ENCODE results near the gene EIF2B4. TPM values are rescaled to one million over a fixed set of nuclear protein-coding genes. Genes with fewer than 3 reads are reported as not detected.
"Not testable (repeated sequence)": the region's sequence is repeated elsewhere in the genome, so short reads cannot be mapped to it uniquely, and the experiment has no call there.

Gene EIF2B4
- total and polyA plus RNA-seq, 2 donors = 30.5 to 56.0 TPM

DNA sequence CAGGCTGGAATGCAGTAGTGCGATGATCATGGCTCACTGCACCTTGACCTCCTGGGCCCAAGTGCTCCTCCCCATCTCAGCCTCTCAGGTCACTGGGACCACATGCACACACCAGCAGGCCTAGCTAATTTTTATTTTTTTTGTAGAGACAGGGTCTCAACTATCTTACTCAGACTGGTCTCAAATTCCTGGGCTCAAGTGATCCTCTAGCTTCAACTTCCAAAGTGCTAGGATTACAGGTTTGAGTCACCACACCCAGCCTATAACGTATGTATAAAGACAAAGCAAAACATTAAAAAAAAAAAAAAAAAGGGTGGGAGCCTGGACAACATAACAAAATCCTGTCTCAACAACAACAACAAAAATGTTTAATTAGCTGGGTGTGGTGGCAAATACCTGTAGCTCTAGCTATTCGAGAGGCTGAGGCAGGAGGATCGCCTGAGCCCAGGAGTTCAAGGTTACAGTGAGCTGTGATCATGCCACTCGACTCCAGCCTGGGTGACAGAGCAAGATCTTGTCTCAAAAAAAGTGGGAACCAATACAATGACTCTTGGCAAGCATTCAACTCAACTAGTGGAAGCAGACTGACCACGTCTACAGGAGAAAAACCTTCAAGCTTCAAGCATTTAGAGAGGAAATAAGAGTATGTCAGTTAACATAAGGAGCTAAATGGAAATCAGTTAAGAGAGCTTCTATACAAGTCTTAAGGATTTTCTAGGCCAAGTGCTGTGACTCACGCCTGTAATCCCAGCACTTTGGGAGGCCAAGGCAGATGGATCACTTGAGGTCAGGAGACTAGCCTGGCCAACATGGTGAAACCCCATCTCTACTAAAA, 16.2 kb downstream of the EIF2B4 start:
- Histone ChIP-seq H3K9me3 (ENCODE audit: control insufficient read depth in 2 of 2, insufficient read depth in 1 of 2, low read length in 1 of 2) (peaks cover 0 to 4% of the 10 kb centered on the region in 2 donors), H3K4me1 (ENCODE audit: control insufficient read depth in 2 of 2, insufficient read depth in 2 of 2, low read length in 2 of 2) (peaks cover 10 to 18% of the 10 kb centered on the region in 2 donors), H3K4me3 (ENCODE audit: low read length in 2 of 2) (no peak overlapping the region), H3K27ac (ENCODE audit: low read depth in 1 of 2, low read length in 1 of 2) (no peak overlapping the region), H3K27me3 (ENCODE audit: control insufficient read depth in 2 of 2, insufficient read depth in 1 of 2, low read length in 1 of 2) (no peaks in the 10 kb centered on the region), H3K36me3 (ENCODE audit: control insufficient read depth in 2 of 2, insufficient read depth in 2 of 2, low read length in 1 of 2) (peaks cover 0 to 10% of the 10 kb centered on the region in 2 donors)
- 92% methylated on average over 7 of the region's 7 CpGs for WGBS
- DNase-seq (ENCODE audit: low read depth in 6 of 9, low spot score in 9 of 9) = no peak

DNA sequence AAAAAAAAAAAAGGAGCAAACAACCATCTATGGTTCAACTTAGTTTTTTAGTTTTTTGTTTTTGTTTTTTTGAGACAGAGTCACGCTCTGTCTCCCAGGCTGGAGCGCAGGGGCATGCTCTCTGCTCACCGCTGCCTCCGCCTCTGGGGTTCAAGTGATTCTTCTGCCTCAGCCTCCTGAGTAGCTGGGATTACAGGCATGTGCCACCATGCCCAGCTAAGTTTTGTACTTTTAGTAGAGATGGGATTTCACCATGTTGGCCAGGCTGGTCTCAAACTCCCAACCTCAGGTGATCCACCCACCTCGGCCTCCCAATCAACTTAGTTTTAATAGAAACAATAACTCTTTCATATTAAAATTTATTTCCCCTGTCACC, 16.8 kb downstream of the EIF2B4 start:
- H3K4me3 ChIP-seq (ENCODE audit: low read length in 2 of 2); H3K9me3 ChIP-seq (ENCODE audit: control insufficient read depth in 2 of 2, insufficient read depth in 1 of 2, low read length in 1 of 2); H3K36me3 ChIP-seq (ENCODE audit: control insufficient read depth in 2 of 2, insufficient read depth in 2 of 2, low read length in 1 of 2); DNase-seq (ENCODE audit: low read depth in 6 of 9, low spot score in 9 of 9); H3K27me3 ChIP-seq (ENCODE audit: control insufficient read depth in 2 of 2, insufficient read depth in 1 of 2, low read length in 1 of 2); H3K27ac ChIP-seq (ENCODE audit: low read depth in 1 of 2, low read length in 1 of 2): not testable (repeated sequence)
- peaks cover 10 to 18% of the 10 kb centered on the region in 2 donors for H3K4me1 ChIP-seq (ENCODE audit: control insufficient read depth in 2 of 2, insufficient read depth in 2 of 2, low read length in 2 of 2)
- WGBS = over 99% methylated on average over 5 of the region's 5 CpGs

DNA sequence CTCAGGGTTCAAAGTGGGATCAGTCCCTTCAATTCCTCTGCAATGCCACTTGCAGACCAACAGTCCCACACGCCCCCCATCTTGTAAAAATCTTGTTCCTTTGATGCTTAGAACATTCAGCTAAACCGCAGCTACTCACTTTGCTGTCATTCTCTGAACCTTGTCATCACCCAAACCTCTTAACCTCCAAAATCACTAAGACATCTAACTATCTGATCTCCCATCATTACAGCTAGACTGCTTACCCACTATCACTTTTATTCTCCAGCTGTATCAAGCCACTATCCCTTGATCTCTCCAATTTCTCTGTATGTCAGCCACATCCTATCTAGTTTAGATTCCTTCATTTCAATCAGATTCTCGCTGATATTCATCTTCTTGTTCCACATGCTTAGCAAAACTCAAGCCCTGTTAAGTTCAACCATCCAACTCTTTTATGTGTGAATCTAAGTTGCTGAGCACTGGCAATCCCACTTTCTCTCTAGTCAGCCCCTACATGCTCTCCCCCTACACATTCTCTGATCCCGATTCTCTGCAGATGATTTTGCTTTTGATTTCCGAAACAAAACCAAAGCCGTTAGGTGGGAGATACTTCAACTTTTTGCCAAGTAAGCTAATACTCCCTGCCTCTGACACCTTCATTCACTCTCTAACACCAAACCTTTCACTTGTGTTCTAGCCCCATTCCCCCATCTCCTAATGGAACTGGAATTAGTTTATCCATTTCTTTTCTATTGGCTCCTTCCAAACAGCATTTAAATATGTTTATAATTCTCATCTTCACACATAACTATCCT, 18.1 kb downstream of the EIF2B4 start:
- Histone ChIP-seq H3K4me3 (ENCODE audit: low read length in 2 of 2) (no peak overlapping the region), H3K9me3 (ENCODE audit: control insufficient read depth in 2 of 2, insufficient read depth in 1 of 2, low read length in 1 of 2) (peaks cover 0 to 4% of the 10 kb centered on the region in 2 donors), H3K36me3 (ENCODE audit: control insufficient read depth in 2 of 2, insufficient read depth in 2 of 2, low read length in 1 of 2) (peaks cover 0 to 13% of the 10 kb centered on the region in 2 donors), H3K27ac (ENCODE audit: low read depth in 1 of 2, low read length in 1 of 2) (no peak overlapping the region), H3K27me3 (ENCODE audit: control insufficient read depth in 2 of 2, insufficient read depth in 1 of 2, low read length in 1 of 2) (no peaks in the 10 kb centered on the region), H3K4me1 (ENCODE audit: control insufficient read depth in 2 of 2, insufficient read depth in 2 of 2, low read length in 2 of 2) (peaks cover 9 to 10% of the 10 kb centered on the region in 2 donors)
- DNase-seq (ENCODE audit: low read depth in 6 of 9, low spot score in 9 of 9) = peak in 1 of 9 donors; percentile 24
- 51% methylated on average over 6 of the region's 6 CpGs for WGBS

DNA sequence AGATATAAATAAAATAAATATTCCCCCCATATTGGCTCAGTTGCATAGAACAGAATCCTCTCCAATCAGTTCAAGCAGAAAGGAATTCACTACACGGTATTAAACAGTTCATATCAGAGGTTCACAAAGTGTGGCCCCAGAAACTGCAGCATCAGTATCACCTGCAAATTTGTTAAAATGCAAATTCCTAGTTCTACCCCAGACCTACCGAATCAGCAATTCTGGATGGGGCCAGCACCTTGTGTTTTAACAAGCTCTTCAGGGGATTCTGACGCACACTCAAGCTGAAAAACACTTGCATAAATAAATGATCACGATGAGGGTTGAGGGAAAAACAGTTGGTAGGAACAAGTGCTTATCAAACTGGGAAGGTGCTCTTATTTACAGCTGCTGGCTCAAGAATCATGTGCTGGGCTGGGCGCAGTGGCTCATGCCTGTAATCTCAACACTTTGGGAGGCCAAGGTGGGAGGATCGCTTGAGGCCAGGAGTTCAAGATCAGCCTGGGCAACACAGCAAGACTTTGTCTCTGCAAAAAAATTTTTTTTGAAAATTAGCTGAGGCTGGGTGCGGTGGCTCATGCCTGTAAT, 19.9 kb downstream of the EIF2B4 start:
- peaks cover 6% of the 10 kb centered on the region in 2 donors for H3K4me1 ChIP-seq (ENCODE audit: control insufficient read depth in 2 of 2, insufficient read depth in 2 of 2, low read length in 2 of 2)
- whole genome bisulfite sequencing = 98% methylated on average over 7 of the region's 7 CpGs
- DNase-seq (ENCODE audit: low read depth in 6 of 9, low spot score in 9 of 9) = no peak

DNA sequence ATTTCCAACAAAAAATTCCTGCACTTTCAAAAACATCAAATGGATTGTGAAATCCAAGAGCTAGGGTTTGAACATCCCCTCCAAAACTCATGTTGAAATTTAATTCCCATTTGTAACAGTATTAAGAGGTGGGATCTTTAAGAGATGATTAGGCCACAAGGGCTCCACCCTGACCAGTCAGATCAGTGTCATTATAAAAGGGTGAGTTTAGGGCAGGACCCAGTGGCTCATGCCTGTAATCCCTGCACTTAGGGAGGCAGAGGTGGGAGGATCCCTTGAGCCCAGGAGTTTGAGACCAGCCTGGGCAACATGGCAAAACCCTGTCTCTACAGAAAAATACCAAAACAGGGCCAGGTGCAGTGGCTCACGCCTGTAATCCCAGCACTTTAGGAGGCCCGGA, 22.5 kb downstream of the EIF2B4 start:
- H3K4me3 ChIP-seq (ENCODE audit: low read length in 2 of 2) = no peak overlapping the region

More for the DNA sequence above, 19.9 kb downstream of the EIF2B4 start:
- Histone ChIP-seq H3K4me3 (ENCODE audit: low read length in 2 of 2) (no peak overlapping the region), H3K27ac (ENCODE audit: low read depth in 1 of 2, low read length in 1 of 2) (no peak overlapping the region), H3K27me3 (ENCODE audit: control insufficient read depth in 2 of 2, insufficient read depth in 1 of 2, low read length in 1 of 2) (no peaks in the 10 kb centered on the region), H3K36me3 (ENCODE audit: control insufficient read depth in 2 of 2, insufficient read depth in 2 of 2, low read length in 1 of 2) (peaks cover 0 to 16% of the 10 kb centered on the region in 2 donors), H3K9me3 (ENCODE audit: control insufficient read depth in 2 of 2, insufficient read depth in 1 of 2, low read length in 1 of 2) (no peaks in the 10 kb centered on the region)

DNA sequence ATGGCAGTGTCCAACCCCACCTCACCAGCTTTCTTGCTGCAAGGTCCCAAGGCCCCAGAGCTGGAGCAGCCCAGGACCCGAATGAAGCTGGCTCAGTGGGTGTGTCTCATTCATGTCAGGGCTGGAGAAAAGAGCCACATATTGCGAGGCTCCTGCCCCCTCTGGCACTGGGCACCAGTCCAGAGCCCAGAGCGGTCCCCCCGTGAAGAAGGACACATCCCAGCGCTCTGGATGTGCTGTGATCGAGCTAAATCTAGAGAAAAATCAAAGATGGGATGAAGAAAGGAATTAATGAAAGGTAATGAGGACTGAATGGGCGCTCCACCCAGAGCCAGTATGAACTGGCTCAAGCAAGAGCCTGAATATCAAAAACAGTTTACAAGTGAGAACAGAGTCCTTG, 34.0 kb downstream of the EIF2B4 start:
- no peak overlapping the region for H3K27ac ChIP-seq (ENCODE audit: low read depth in 1 of 2, low read length in 1 of 2)
- 97% methylated on average over 7 of the region's 7 CpGs for WGBS
- no peaks in the 10 kb centered on the region for H3K27me3 ChIP-seq (ENCODE audit: control insufficient read depth in 2 of 2, insufficient read depth in 1 of 2, low read length in 1 of 2)
- no peaks in the 10 kb centered on the region for H3K4me1 ChIP-seq (ENCODE audit: control insufficient read depth in 2 of 2, insufficient read depth in 2 of 2, low read length in 2 of 2)
- no peak for DNase-seq (ENCODE audit: low read depth in 6 of 9, low spot score in 9 of 9)
- no peak overlapping the region for H3K4me3 ChIP-seq (ENCODE audit: low read length in 2 of 2)
- H3K9me3 ChIP-seq (ENCODE audit: control insufficient read depth in 2 of 2, insufficient read depth in 1 of 2, low read length in 1 of 2) = no peaks in the 10 kb centered on the region
- H3K36me3 ChIP-seq (ENCODE audit: control insufficient read depth in 2 of 2, insufficient read depth in 2 of 2, low read length in 1 of 2) = peaks cover 68 to 72% of the 10 kb centered on the region in 2 donors

More for the DNA sequence above, 22.5 kb downstream of the EIF2B4 start:
- WGBS = 95% methylated on average over 2 of the region's 2 CpGs
- Histone ChIP-seq H3K27ac (ENCODE audit: low read depth in 1 of 2, low read length in 1 of 2) (no peak overlapping the region), H3K9me3 (ENCODE audit: control insufficient read depth in 2 of 2, insufficient read depth in 1 of 2, low read length in 1 of 2) (no peaks in the 10 kb centered on the region), H3K36me3 (ENCODE audit: control insufficient read depth in 2 of 2, insufficient read depth in 2 of 2, low read length in 1 of 2) (peaks cover 7 to 22% of the 10 kb centered on the region in 2 donors), H3K4me1 (ENCODE audit: control insufficient read depth in 2 of 2, insufficient read depth in 2 of 2, low read length in 2 of 2) (peaks cover 3 to 6% of the 10 kb centered on the region in 2 donors), H3K27me3 (ENCODE audit: control insufficient read depth in 2 of 2, insufficient read depth in 1 of 2, low read length in 1 of 2) (no peaks in the 10 kb centered on the region)
- DNase-seq (ENCODE audit: low read depth in 6 of 9, low spot score in 9 of 9) = no peak

DNA sequence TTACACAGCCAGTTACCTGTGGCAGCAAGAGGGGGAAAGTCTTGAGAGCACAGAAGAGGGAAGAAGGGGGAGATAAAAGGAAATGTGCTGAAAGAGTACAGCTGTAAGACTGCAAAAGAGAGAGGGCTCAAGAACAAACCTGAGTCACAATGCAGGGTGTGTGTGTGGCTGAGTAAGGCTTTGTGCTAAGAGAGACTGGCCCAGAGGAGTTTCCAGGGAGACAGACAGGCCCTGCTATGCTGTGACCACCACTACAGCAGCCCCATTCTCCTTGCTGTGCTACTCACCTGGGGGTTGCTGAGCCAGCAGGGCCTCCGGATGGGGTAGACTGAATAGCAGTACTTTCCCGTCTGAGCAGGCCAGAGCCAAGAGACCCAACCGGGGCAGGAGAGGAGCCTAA, 34.8 kb downstream of the EIF2B4 start:
- 96% methylated on average over 3 of the region's 3 CpGs for WGBS
- Histone ChIP-seq H3K27me3 (ENCODE audit: control insufficient read depth in 2 of 2, insufficient read depth in 1 of 2, low read length in 1 of 2) (no peaks in the 10 kb centered on the region), H3K4me3 (ENCODE audit: low read length in 2 of 2) (no peak overlapping the region), H3K36me3 (ENCODE audit: control insufficient read depth in 2 of 2, insufficient read depth in 2 of 2, low read length in 1 of 2) (peaks cover 62 to 72% of the 10 kb centered on the region in 2 donors), H3K4me1 (ENCODE audit: control insufficient read depth in 2 of 2, insufficient read depth in 2 of 2, low read length in 2 of 2) (no peaks in the 10 kb centered on the region), H3K9me3 (ENCODE audit: control insufficient read depth in 2 of 2, insufficient read depth in 1 of 2, low read length in 1 of 2) (no peaks in the 10 kb centered on the region), H3K27ac (ENCODE audit: low read depth in 1 of 2, low read length in 1 of 2) (no peak overlapping the region)
- DNase-seq (ENCODE audit: low read depth in 6 of 9, low spot score in 9 of 9) = no peak

DNA sequence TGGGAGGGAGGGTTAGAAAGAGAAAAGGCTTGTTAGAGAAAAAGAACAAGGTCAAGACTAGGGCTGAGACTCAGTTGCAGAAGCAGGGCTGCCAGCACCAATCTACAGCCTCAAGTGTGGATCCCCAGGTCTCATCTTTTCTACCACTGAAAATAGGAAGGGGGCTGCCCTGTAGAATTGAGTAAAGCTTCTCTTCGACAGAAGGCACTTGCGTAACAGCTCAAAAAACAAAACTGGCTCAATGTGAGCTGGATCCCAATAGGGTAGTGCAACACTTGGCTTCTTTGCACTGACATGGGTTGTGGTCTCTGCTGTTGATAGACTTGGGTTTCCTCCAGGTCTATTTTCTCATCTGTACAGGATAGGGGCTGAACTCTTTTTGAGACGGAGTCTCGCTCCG, 45.4 kb downstream of the EIF2B4 start:
- no peak overlapping the region for H3K27ac ChIP-seq (ENCODE audit: low read depth in 1 of 2, low read length in 1 of 2)
- H3K4me3 ChIP-seq (ENCODE audit: low read length in 2 of 2) = no peak overlapping the region
- DNase-seq (ENCODE audit: low read depth in 6 of 9, low spot score in 9 of 9) = no peak
- WGBS = 96% methylated on average over 5 of the region's 5 CpGs
- peaks cover 33 to 36% of the 10 kb centered on the region in 2 donors for H3K36me3 ChIP-seq (ENCODE audit: control insufficient read depth in 2 of 2, insufficient read depth in 2 of 2, low read length in 1 of 2)
- no peaks in the 10 kb centered on the region for H3K27me3 ChIP-seq (ENCODE audit: control insufficient read depth in 2 of 2, insufficient read depth in 1 of 2, low read length in 1 of 2)
- H3K9me3 ChIP-seq (ENCODE audit: control insufficient read depth in 2 of 2, insufficient read depth in 1 of 2, low read length in 1 of 2) = no peaks in the 10 kb centered on the region
- H3K4me1 ChIP-seq (ENCODE audit: control insufficient read depth in 2 of 2, insufficient read depth in 2 of 2, low read length in 2 of 2) = peaks cover 14% of the 10 kb centered on the region in 2 donors

All from thymus (tissue), 11 donors.